ENCODE data around the gene PLVAP.

DNA sequence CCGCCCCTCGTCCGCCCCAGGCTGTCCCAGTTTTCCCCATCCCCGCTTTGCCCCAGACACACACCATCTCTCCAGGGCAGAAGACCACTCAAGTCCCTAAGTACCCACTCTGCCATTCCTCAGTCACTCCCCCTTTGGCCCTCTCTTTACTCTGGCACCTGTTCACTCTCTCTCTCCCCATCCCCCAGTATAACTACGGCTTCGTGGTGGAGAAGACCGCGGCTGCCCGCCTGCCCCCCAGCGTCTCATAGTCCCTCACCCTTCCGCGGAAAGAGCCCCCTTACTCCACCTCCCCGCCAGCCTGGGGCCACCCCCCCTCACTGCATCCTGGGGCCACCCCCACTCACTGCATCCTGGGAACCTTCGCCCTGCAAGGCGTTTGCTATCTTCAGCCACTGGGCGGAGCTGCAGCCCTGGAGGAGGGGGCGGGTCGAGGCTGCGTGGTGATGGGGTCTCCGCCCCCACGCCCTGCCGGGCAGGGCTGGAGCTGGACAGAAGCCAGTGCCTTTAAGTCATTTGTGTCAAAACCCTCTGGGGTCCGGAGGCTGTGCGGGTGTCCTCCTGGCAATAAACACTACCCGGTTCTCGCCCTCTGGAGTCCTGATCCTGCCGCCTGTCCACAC is 47.7 kb upstream of the PLVAP start:
- TF ChIP-seq, protein P1, sequence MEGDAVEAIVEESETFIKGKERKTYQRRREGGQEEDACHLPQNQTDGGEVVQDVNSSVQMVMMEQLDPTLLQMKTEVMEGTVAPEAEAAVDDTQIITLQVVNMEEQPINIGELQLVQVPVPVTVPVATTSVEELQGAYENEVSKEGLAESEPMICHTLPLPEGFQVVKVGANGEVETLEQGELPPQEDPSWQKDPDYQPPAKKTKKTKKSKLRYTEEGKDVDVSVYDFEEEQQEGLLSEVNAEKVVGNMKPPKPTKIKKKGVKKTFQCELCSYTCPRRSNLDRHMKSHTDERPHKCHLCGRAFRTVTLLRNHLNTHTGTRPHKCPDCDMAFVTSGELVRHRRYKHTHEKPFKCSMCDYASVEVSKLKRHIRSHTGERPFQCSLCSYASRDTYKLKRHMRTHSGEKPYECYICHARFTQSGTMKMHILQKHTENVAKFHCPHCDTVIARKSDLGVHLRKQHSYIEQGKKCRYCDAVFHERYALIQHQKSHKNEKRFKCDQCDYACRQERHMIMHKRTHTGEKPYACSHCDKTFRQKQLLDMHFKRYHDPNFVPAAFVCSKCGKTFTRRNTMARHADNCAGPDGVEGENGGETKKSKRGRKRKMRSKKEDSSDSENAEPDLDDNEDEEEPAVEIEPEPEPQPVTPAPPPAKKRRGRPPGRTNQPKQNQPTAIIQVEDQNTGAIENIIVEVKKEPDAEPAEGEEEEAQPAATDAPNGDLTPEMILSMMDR (conservative IDR thresholded peaks at IDR 0.05): no peak
- no peak for TF ChIP-seq ZFX (IDR thresholded peaks at IDR 0.05)
